SU-DHL-6 (cell line): ENCODE measurements around the gene FAM120A.

Source experiments
- H2AFZ ChIP-seq: fragments of 200-600 bp; sonication (generic); 2 replicates; pipeline ENCODE4 v1.6.1; 2014; ENCODE audit warnings: low read depth, mild to moderate bottlenecking, moderate library complexity, mixed read lengths, antibody characterized with exemption, low read length; ENCODE audit not compliant: severe bottlenecking
- H3F3A ChIP-seq: fragments of 200-600 bp; shearing (Covaris generic); 2 replicates; pipeline ENCODE4 v1.6.0; 2016; ENCODE audit warnings: antibody characterized with exemption, mild to moderate bottlenecking; ENCODE audit not compliant: insufficient read depth
- H3K27ac ChIP-seq: fragments of 200-600 bp; sonication (generic); 2 replicates; pipeline ENCODE4 v1.5.1; 2016; ENCODE audit warnings: low read depth, mild to moderate bottlenecking, low read length, moderate library complexity, mixed read lengths
- H3K27me3 ChIP-seq: fragments of 200-600 bp; sonication (generic), shearing (Covaris generic); 2 replicates; pipeline ENCODE4 v1.6.0; 2014; ENCODE audit warnings: mild to moderate bottlenecking, low read length
- H3K36me3 ChIP-seq: fragments of 200-600 bp; sonication (generic); 2 replicates; pipeline ENCODE4 v1.6.1; 2014; ENCODE audit warnings: mild to moderate bottlenecking, low read length, mixed read lengths
- H3K4me2 ChIP-seq: fragments of 300-600, 200-600 bp; shearing (Covaris generic), sonication (generic); 2 replicates; pipeline ENCODE4 v1.6.0; 2014; ENCODE audit warnings: low read length, low read depth, mild to moderate bottlenecking; ENCODE audit not compliant: poor library complexity, severe bottlenecking
- H3K4me3 ChIP-seq: fragments of 200-600 bp; sonication (generic); 2 replicates; pipeline ENCODE4 v1.5.1; 2014; ENCODE audit warnings: antibody characterized with exemption, low read length, mild to moderate bottlenecking, mixed read lengths; ENCODE audit not compliant: insufficient read depth, poor library complexity, severe bottlenecking
- H3K79me2 ChIP-seq: fragments of 200-600 bp; sonication (generic); 2 replicates; pipeline ENCODE4 v1.6.1; 2014; ENCODE audit warnings: mild to moderate bottlenecking, low read length, moderate library complexity; ENCODE audit not compliant: insufficient read depth
- H3K9ac ChIP-seq: fragments of 200-600 bp; sonication (generic); 2 replicates; pipeline ENCODE4 v1.7.0; 2014; ENCODE audit warnings: mild to moderate bottlenecking, low read length
- H3K9me2 ChIP-seq: fragments of 200-600 bp; sonication (generic); replicated peaks from 2 replicates; pipeline ENCODE4 v1.6.1; 2014; ENCODE audit warnings: low read length; ENCODE audit not compliant: insufficient read depth
- H3K9me3 ChIP-seq: fragments of 200-600 bp; sonication (generic); 2 replicates; pipeline ENCODE4 v1.6.1; 2014; ENCODE audit warnings: low read length, mixed read lengths; ENCODE audit not compliant: insufficient read depth
- H4K20me1 ChIP-seq: fragments of 200-600 bp; sonication (generic); 2 replicates; pipeline ENCODE4 v1.6.1; 2014; ENCODE audit warnings: low read depth, mild to moderate bottlenecking, antibody characterized with exemption, low read length, moderate library complexity, mixed read lengths
- CTCF ChIP-seq: fragments of 200-600 bp; sonication (generic); IDR thresholded peaks from one replicate; pipeline ENCODE4 v1.5.1; 2017; ENCODE audit warnings: antibody characterized with exemption, mild to moderate bottlenecking, low read length, moderate library complexity; ENCODE audit not compliant: insufficient read depth, poor library complexity, severe bottlenecking
- EZH2phosphoT487 ChIP-seq: fragments of 200-600 bp; sonication (generic), shearing (Covaris generic); conservative IDR thresholded peaks from 2 replicates; pipeline ENCODE4 v1.6.1; 2018; ENCODE audit warnings: mild to moderate bottlenecking, antibody characterized with exemption, low read length, moderate library complexity, mixed read lengths

FAM120A gene

GRCh38 chr9:93450945-93451815 lies at the start of gene FAM120A:
Gene FAM120A (plus strand): TSS chr9:93451685. CDS start chr9:93451916, 231 bp downstream.
- H3K79me2 ChIP-seq = peaks cover 55% of the 10 kb centered on the region
- H2AFZ ChIP-seq = peak within 1 kb of the TSS; percentile 65
- peak within 1 kb of the TSS; percentile 99 for H3K4me3 ChIP-seq
- no peak for TF ChIP-seq EZH2phosphoT487
- TF ChIP-seq CTCF = no peak
- H3K27me3 ChIP-seq = no peaks in the 10 kb centered on the region
- peaks cover 12% of the 10 kb centered on the region; the same call in 1 of the 2 replicates for H3K36me3 ChIP-seq
- H3F3A ChIP-seq = peaks cover 9% of the 10 kb centered on the region; the same call in 1 of the 2 replicates
- peak within 1 kb of the TSS; percentile 99 for H3K9ac ChIP-seq
- H3K27ac ChIP-seq = peak within 1 kb of the TSS; percentile 79
- no peaks in the 10 kb centered on the region for H3K9me3 ChIP-seq
- no peaks in the 10 kb centered on the region; the same call in 1 of the 2 replicates for H4K20me1 ChIP-seq
- peak within 1 kb of the TSS; percentile 88 for H3K4me2 ChIP-seq
- no peaks in the 10 kb centered on the region for H3K9me2 ChIP-seq

- Histone ChIP-seq H3K4me2 (no peak overlapping the region), H3K27me3 (no peaks in the 10 kb centered on the region), H3K9me3 (no peaks in the 10 kb centered on the region), H3K27ac (no peak overlapping the region), H3K4me3 (no peak overlapping the region), H3F3A (no peaks in the 10 kb centered on the region), H3K36me3 (no peaks in the 10 kb centered on the region), H3K79me2 (no peaks in the 10 kb centered on the region), H3K9ac (no peak overlapping the region), H3K9me2 (no peaks in the 10 kb centered on the region), H4K20me1 (no peaks in the 10 kb centered on the region), H2AFZ (no peak overlapping the region)
- TF ChIP-seq EZH2phosphoT487 = no peak
- TF ChIP-seq CTCF = no peak
Observed at GRCh38 chr9:93406371-93406770, 45.1 kb upstream of the FAM120A start.

DNA sequence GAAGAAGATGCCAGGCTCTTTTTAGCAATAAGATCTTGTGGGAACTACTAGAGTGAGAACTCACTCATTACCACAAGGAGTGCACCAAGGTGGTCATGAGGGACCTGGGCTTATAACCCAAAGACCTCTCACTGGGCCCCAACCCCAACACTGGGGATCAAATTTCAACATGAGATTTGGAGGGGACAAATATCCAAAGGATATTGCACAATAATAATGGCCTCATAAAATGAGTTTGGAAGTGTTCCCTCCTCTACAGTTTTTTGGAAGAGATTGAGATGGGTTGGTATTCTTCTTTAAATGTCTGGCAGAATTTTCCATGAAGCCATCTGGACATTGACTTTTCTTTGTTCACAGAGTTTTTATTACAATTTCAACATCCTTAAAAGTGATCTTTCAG lies 38.0 kb upstream of the FAM120A start:
- H3K79me2 ChIP-seq = no peaks in the 10 kb centered on the region
- TF ChIP-seq CTCF (no peak), EZH2phosphoT487 (no peak)
- H3K27me3 ChIP-seq = no peaks in the 10 kb centered on the region; the same call in 1 of the 2 replicates
- H2AFZ ChIP-seq = no peak overlapping the region
- no peaks in the 10 kb centered on the region for H3K36me3 ChIP-seq
- no peaks in the 10 kb centered on the region for H4K20me1 ChIP-seq
- no peak overlapping the region for H3K27ac ChIP-seq
- no peaks in the 10 kb centered on the region for H3F3A ChIP-seq
- no peak overlapping the region for H3K4me3 ChIP-seq
- no peak overlapping the region for H3K9ac ChIP-seq
- no peak overlapping the region for H3K4me2 ChIP-seq
- no peaks in the 10 kb centered on the region for H3K9me2 ChIP-seq
- H3K9me3 ChIP-seq = no peaks in the 10 kb centered on the region
